Islet precursor cell (in vitro differentiated cells): Measurements from ENCODE around the gene TBC1D3G.
"Not testable (repeated sequence)": the region's sequence is repeated elsewhere in the genome, so short reads cannot be mapped to it uniquely, and the experiment has no call there.

Source experiments
- DNase-seq: peaks from one replicate; pipeline ENCODE4 v3.0.0-alpha.2; 2018

The TBC1D3G gene

GRCh38 chr17:36323584-36323983, at the start of gene TBC1D3G:
Gene TBC1D3G (plus strand): TSS chr17:36323884. CDS start chr17:36325412, 1,528 bp downstream.
- not testable (repeated sequence) for DNase-seq

GRCh38 chr17:36283256-36283655, 40.4 kb upstream of the TBC1D3G start:
- not testable (repeated sequence) for DNase-seq

- DNase-seq = not testable (repeated sequence)
Measured at GRCh38 chr17:36284219-36284618, 39.5 kb upstream of the TBC1D3G start.

GRCh38 chr17:36289965-36290612, 33.6 kb upstream of the TBC1D3G start:
- DNase-seq = not testable (repeated sequence)

- not testable (repeated sequence) for DNase-seq
Measured at GRCh38 chr17:36295161-36295560, 28.5 kb upstream of the TBC1D3G start.

- not testable (repeated sequence) for DNase-seq
Measured at GRCh38 chr17:36315736-36316135, 7.9 kb upstream of the TBC1D3G start.

- DNase-seq = not testable (repeated sequence)
Measured at GRCh38 chr17:36362496-36362895, 38.8 kb downstream of the TBC1D3G start.

- DNase-seq = not testable (repeated sequence)
Measured at GRCh38 chr17:36375938-36376337, 52.3 kb downstream of the TBC1D3G start.
